OCI-LY3 (cell line): ENCODE measurements around the gene EXD3.

Source experiments
- H2AFZ ChIP-seq: fragments of 200-600, 300-600 bp; shearing (Covaris generic); 2 replicates; pipeline ENCODE4 v1.6.0; 2014; ENCODE audit warnings: antibody characterized with exemption, low read depth, low read length
- H3K27ac ChIP-seq: fragments of 200-600, 300-600 bp; sonication (generic); 2 replicates; pipeline ENCODE4 v1.5.1; 2014; ENCODE audit warnings: mild to moderate bottlenecking, low read length, moderate library complexity, mixed read lengths
- H3K27me3 ChIP-seq: fragments of 200-600, 300-600 bp; sonication (generic); 2 replicates; pipeline ENCODE4 v1.6.1; 2014; ENCODE audit warnings: low read depth, low read length, mixed read lengths
- H3K36me3 ChIP-seq: fragments of 200-600, 300-600 bp; sonication (generic); replicated peaks from 2 replicates; pipeline ENCODE3; 2014; ENCODE audit warnings: low read depth, low read length, mixed read lengths
- H3K4me1 ChIP-seq: fragments of 300-600, 200-600 bp; sonication (generic); 2 replicates; pipeline ENCODE4 v1.6.1; 2014; ENCODE audit warnings: low read length, mixed read lengths
- H3K4me2 ChIP-seq: fragments of 200-600, 300-600 bp; sonication (generic); 2 replicates; pipeline ENCODE4 v1.6.1; 2014; ENCODE audit warnings: low read length, mixed read lengths
- H3K4me3 ChIP-seq: fragments of 300-600, 200-600 bp; sonication (generic); 2 replicates; pipeline ENCODE4 v1.5.1; 2014; ENCODE audit warnings: antibody characterized with exemption, mild to moderate bottlenecking, low read length, moderate library complexity
- H3K79me2 ChIP-seq: fragments of 300-600, 200-600 bp; shearing (Covaris generic); 2 replicates; pipeline ENCODE4 v1.6.1; 2014; ENCODE audit warnings: mild to moderate bottlenecking, low read length, mixed read lengths
- H3K9ac ChIP-seq: fragments of 300-600, 200-600 bp; shearing (Covaris generic); 2 replicates; pipeline ENCODE4 v1.6.0; 2014; ENCODE audit warnings: mild to moderate bottlenecking, low read length, moderate library complexity
- H3K9me3 ChIP-seq: fragments of 200-600, 300-600 bp; shearing (Covaris generic); 2 replicates; pipeline ENCODE4 v1.6.1; 2014; ENCODE audit warnings: low read length, mixed read lengths; ENCODE audit not compliant: insufficient read depth
- H4K20me1 ChIP-seq: fragments of 200-600, 300-600 bp; sonication (generic); 2 replicates; pipeline ENCODE4 v1.6.1; 2016; ENCODE audit warnings: low read length, mixed read lengths; ENCODE audit not compliant: insufficient read depth
- EZH2phosphoT487 ChIP-seq: fragments of 200-600 bp; shearing (Covaris generic); IDR thresholded peaks from 2 replicates; pipeline ENCODE4 v1.6.1; 2018; ENCODE audit warnings: antibody characterized with exemption, mixed run types, low read depth
- TF ChIP-seq, protein P1 (sequence below): fragments of 200-600, 300-600 bp; sonication (generic); IDR thresholded peaks from 2 replicates; pipeline ENCODE4 v1.5.1; 2014; ENCODE audit warnings: antibody characterized with exemption, low read length, low read depth

Gene EXD3

GRCh38 chr9:137275588-137276472, 147.1 kb downstream of the EXD3 start:
- H2AFZ ChIP-seq: no peak overlapping the region
- no peaks in the 10 kb centered on the region for H4K20me1 ChIP-seq
- no peak overlapping the region for H3K9ac ChIP-seq
- H3K9me3 ChIP-seq: no peaks in the 10 kb centered on the region
- TF ChIP-seq, protein P1, sequence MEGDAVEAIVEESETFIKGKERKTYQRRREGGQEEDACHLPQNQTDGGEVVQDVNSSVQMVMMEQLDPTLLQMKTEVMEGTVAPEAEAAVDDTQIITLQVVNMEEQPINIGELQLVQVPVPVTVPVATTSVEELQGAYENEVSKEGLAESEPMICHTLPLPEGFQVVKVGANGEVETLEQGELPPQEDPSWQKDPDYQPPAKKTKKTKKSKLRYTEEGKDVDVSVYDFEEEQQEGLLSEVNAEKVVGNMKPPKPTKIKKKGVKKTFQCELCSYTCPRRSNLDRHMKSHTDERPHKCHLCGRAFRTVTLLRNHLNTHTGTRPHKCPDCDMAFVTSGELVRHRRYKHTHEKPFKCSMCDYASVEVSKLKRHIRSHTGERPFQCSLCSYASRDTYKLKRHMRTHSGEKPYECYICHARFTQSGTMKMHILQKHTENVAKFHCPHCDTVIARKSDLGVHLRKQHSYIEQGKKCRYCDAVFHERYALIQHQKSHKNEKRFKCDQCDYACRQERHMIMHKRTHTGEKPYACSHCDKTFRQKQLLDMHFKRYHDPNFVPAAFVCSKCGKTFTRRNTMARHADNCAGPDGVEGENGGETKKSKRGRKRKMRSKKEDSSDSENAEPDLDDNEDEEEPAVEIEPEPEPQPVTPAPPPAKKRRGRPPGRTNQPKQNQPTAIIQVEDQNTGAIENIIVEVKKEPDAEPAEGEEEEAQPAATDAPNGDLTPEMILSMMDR: no peak
- no peak for TF ChIP-seq EZH2phosphoT487
- H3K36me3 ChIP-seq: peaks cover 18% of the 10 kb centered on the region
- peak overlapping the region; percentile 20; the same call in 1 of the 2 replicates for H3K27ac ChIP-seq
- peak overlapping the region; percentile 3; the same call in 1 of the 2 replicates for H3K4me2 ChIP-seq
- H3K79me2 ChIP-seq: no peaks in the 10 kb centered on the region
- peaks cover 28% of the 10 kb centered on the region for H3K4me1 ChIP-seq
- no peak overlapping the region for H3K4me3 ChIP-seq
- no peaks in the 10 kb centered on the region for H3K27me3 ChIP-seq

GRCh38 chr9:137275203-137275587, 147.8 kb downstream of the EXD3 start:
- Histone ChIP-seq H3K4me2 (no peak overlapping the region), H3K79me2 (no peaks in the 10 kb centered on the region), H3K4me3 (no peak overlapping the region), H4K20me1 (no peaks in the 10 kb centered on the region), H3K27ac (no peak overlapping the region), H3K9me3 (no peaks in the 10 kb centered on the region), H3K27me3 (no peaks in the 10 kb centered on the region), H2AFZ (no peak overlapping the region), H3K9ac (no peak overlapping the region), H3K36me3 (peaks cover 18% of the 10 kb centered on the region), H3K4me1 (peaks cover 28% of the 10 kb centered on the region)
- TF ChIP-seq, protein P1: no peak
- no peak for TF ChIP-seq EZH2phosphoT487

- Histone ChIP-seq H3K4me2 (no peak overlapping the region), H3K27ac (no peak overlapping the region)
Measured at GRCh38 chr9:137273611-137274320, 149.2 kb downstream of the EXD3 start.

More at GRCh38 chr9:137273611-137274320, 149.2 kb downstream of the EXD3 start:
- Histone ChIP-seq H3K4me1 (peaks cover 28% of the 10 kb centered on the region), H3K4me3 (no peak overlapping the region), H3K27me3 (no peaks in the 10 kb centered on the region), H3K79me2 (no peaks in the 10 kb centered on the region), H4K20me1 (no peaks in the 10 kb centered on the region), H3K9ac (no peak overlapping the region), H3K36me3 (peaks cover 10% of the 10 kb centered on the region), H2AFZ (no peak overlapping the region), H3K9me3 (no peaks in the 10 kb centered on the region)
- no peak for TF ChIP-seq EZH2phosphoT487
- TF ChIP-seq, protein P1: no peak
